ENCODE measurements around the gene LRFN3. TPM values are rescaled to one million over a fixed set of nuclear protein-coding genes. Genes with fewer than 3 reads are reported as not detected.

Gene LRFN3
- total and polyA plus RNA-seq, 2 of the 13 experiments (the other 11 are each of a cell fraction or from before 2014, with no cell fraction given), result 0.74 to 1.6 TPM

DNA sequence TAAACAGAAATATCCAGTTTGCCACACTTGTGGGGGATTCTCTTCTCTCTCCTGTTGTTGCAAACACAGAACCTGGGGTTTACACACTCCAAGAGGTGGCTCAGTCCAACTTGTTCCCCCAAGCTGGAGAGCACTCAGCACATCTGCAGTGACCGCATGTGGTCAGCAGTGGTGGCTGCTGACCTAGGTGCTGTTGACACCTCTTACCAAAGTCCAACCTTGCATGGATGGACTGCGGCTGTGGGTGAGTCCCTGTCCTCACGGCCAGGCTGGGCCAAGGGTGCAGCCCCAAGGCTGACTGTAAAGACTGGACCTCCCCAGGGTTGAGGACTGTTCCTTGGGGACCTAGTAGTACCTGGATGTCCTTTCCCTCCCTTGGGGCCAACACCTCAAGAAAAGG, 6.1 kb downstream of the LRFN3 start (continued):
- TF ChIP-seq, protein P1, sequence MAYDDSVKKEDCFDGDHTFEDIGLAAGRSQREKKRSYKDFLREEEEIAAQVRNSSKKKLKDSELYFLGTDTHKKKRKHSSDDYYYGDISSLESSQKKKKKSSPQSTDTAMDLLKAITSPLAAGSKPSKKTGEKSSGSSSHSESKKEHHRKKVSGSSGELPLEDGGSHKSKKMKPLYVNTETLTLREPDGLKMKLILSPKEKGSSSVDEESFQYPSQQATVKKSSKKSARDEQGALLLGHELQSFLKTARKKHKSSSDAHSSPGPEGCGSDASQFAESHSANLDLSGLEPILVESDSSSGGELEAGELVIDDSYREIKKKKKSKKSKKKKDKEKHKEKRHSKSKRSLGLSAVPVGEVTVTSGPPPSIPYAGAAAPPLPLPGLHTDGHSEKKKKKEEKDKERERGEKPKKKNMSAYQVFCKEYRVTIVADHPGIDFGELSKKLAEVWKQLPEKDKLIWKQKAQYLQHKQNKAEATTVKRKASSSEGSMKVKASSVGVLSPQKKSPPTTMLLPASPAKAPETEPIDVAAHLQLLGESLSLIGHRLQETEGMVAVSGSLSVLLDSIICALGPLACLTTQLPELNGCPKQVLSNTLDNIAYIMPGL (CRISPR knock-in tag; IDR thresholded peaks at IDR 0.05; ENCODE audit: borderline replicate concordance in 1 of 2, low read depth in 1 of 2), result 0 out of 4 replicates have a peak, but pooled peaks of 1 of the 2 experiments have one; percentile 39
- TF ChIP-seq TRIM24 (CRISPR knock-in tag; IDR thresholded peaks at IDR 0.05) (no peak), SP2 (CRISPR knock-in tag; IDR thresholded peaks at IDR 0.05) (no peak), IRF9 (CRISPR knock-in tag; IDR thresholded peaks at IDR 0.05; ENCODE audit: borderline replicate concordance) (0 out of 2 replicates have a peak, but pooled peaks have one; percentile 25), NCOA1 (CRISPR knock-in tag; IDR thresholded peaks at IDR 0.05) (no peak), HDAC2 (CRISPR knock-in tag; IDR thresholded peaks at IDR 0.05) (peak; percentile 44; the same call in 1 of the 2 replicates), ZNF10 (CRISPR knock-in tag; IDR thresholded peaks at IDR 0.05; ENCODE audit: borderline replicate concordance, low read depth) (peak; percentile 98), ZFY (CRISPR knock-in tag; IDR thresholded peaks at IDR 0.05) (no peak), RORA (CRISPR knock-in tag; IDR thresholded peaks at IDR 0.05) (no peak), FOXK2 (IDR thresholded peaks at IDR 0.05) (no peak), ATF7-NPFF (CRISPR knock-in tag; IDR thresholded peaks at IDR 0.05; ENCODE audit: low read depth) (0 out of 2 replicates have a peak, but pooled peaks have one; percentile 32), GMEB1 (CRISPR knock-in tag; IDR thresholded peaks at IDR 0.05; ENCODE audit: borderline replicate concordance) (no peak), ZNF766 (CRISPR knock-in tag; IDR thresholded peaks at IDR 0.05; ENCODE audit: borderline replicate concordance) (no peak), TBP (CRISPR knock-in tag; IDR thresholded peaks at IDR 0.05) (no peak), ZNF232 (CRISPR knock-in tag; IDR thresholded peaks at IDR 0.05; ENCODE audit: borderline replicate concordance) (0 out of 2 replicates have a peak, but pooled peaks have one; percentile 43), ZNF589 (CRISPR knock-in tag; conservative IDR thresholded peaks at IDR 0.05) (no peak), E2F1 (CRISPR knock-in tag; IDR thresholded peaks at IDR 0.05) (no peak), POLR2AphosphoS2 (IDR thresholded peaks at IDR 0.05; ENCODE audit: low read depth, low read length) (no peak), ZNF337 (CRISPR knock-in tag; IDR thresholded peaks at IDR 0.05; ENCODE audit: borderline replicate concordance, low read depth) (no peak)
- TF ChIP-seq, protein P2, sequence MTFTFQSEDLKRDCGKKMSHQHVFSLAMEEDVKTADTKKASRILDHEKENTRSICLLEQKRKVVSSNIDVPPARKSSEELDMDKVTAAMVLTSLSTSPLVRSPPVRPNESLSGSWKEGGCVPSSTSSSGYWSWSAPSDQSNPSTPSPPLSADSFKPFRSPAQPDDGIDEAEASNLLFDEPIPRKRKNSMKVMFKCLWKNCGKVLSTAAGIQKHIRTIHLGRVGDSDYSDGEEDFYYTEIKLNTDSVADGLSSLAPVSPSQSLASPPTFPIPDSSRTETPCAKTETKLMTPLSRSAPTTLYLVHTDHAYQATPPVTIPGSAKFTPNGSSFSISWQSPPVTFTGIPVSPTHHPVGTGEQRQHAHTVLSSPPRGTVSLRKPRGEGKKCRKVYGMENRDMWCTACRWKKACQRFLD (CRISPR knock-in tag; IDR thresholded peaks at IDR 0.05; ENCODE audit: borderline replicate concordance), result no peak

All from HepG2 (cell line).